GM19099 (cell line): Measurements from ENCODE around the gene KLF2.

Source experiments
- POLR2A ChIP-seq: IDR thresholded peaks from 3 replicates; pipeline ENCODE4 v1.6.1; 2011; ENCODE audit warnings: low read depth; ENCODE audit not compliant: insufficient read length; ENCODE audit errors: extremely low read depth

KLF2 gene

GRCh38 chr19:16345457-16345856, 20.8 kb downstream of the KLF2 start:
- no peak for TF ChIP-seq POLR2A

GRCh38 chr19:16347706-16348105, 23.1 kb downstream of the KLF2 start:
- TF ChIP-seq POLR2A, result no peak

GRCh38 chr19:16349551-16350152, 25.0 kb downstream of the KLF2 start:
- TF ChIP-seq POLR2A, result no peak

- no peak for TF ChIP-seq POLR2A
Observed at GRCh38 chr19:16351133-16351809, 26.6 kb downstream of the KLF2 start.

- TF ChIP-seq POLR2A, result no peak
Observed at GRCh38 chr19:16355293-16356043, 30.8 kb downstream of the KLF2 start.

GRCh38 chr19:16358456-16358855, 33.8 kb downstream of the KLF2 start:
- no peak for TF ChIP-seq POLR2A

GRCh38 chr19:16359074-16359473, 34.4 kb downstream of the KLF2 start:
- no peak for TF ChIP-seq POLR2A

- TF ChIP-seq POLR2A, result no peak
Observed at GRCh38 chr19:16359964-16360363, 35.3 kb downstream of the KLF2 start.

GRCh38 chr19:16360738-16361137, 36.1 kb downstream of the KLF2 start:
- TF ChIP-seq POLR2A, result no peak

- no peak for TF ChIP-seq POLR2A
Observed at GRCh38 chr19:16361254-16361653, 36.6 kb downstream of the KLF2 start.

- TF ChIP-seq POLR2A, result no peak
Observed at GRCh38 chr19:16361926-16362325, 37.3 kb downstream of the KLF2 start.

GRCh38 chr19:16363133-16363851, 38.7 kb downstream of the KLF2 start:
- TF ChIP-seq POLR2A, result no peak

- no peak for TF ChIP-seq POLR2A
Observed at GRCh38 chr19:16363852-16364230, 39.2 kb downstream of the KLF2 start.

GRCh38 chr19:16364231-16364865, 39.7 kb downstream of the KLF2 start:
- no peak for TF ChIP-seq POLR2A

- TF ChIP-seq POLR2A, result no peak
Observed at GRCh38 chr19:16365300-16365996, 40.8 kb downstream of the KLF2 start.

- TF ChIP-seq POLR2A, result no peak
Observed at GRCh38 chr19:16366056-16366432, 41.4 kb downstream of the KLF2 start.
